Stimulated activated CD8-positive, alpha-beta memory T cell treated with anti-CD3 and anti-CD28 coated beads, Interleukin-7, amount 100 ng/mL, for 48 hours (primary cell): ENCODE measurements around the gene CPNE2.
"Not testable (repeated sequence)": the region's sequence is repeated elsewhere in the genome, so short reads cannot be mapped to it uniquely, and the experiment has no call there.

ENCODE experiments used
- DNase-seq, 2 donors: peaks; one replicate each; pipeline ENCODE4 v3.0.0-alpha.2; 2020; ENCODE audit warnings: low read depth in 1 of 2; ENCODE audit errors: extremely low read depth in 1 of 2

The CPNE2 gene

DNA sequence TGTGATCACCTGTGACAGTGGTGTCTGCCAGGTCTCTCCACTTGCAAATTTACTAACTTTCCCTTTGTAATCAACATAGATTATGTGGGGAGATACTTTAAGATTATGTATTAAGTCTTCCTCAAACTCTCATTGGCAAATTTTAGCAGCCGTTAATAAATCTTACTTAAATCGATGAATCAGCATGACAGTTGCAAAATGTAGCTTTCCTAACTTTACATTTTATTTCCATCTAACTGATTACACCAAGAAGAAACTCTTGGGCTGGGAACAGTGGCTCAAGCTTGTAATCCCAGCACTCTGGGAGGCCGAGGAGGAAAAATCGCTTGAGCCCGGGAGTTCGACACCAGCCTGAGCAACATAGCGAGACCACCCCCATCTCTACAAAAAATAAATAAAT lies 23.3 kb upstream of the CPNE2 start:
- no peak for DNase-seq

DNA sequence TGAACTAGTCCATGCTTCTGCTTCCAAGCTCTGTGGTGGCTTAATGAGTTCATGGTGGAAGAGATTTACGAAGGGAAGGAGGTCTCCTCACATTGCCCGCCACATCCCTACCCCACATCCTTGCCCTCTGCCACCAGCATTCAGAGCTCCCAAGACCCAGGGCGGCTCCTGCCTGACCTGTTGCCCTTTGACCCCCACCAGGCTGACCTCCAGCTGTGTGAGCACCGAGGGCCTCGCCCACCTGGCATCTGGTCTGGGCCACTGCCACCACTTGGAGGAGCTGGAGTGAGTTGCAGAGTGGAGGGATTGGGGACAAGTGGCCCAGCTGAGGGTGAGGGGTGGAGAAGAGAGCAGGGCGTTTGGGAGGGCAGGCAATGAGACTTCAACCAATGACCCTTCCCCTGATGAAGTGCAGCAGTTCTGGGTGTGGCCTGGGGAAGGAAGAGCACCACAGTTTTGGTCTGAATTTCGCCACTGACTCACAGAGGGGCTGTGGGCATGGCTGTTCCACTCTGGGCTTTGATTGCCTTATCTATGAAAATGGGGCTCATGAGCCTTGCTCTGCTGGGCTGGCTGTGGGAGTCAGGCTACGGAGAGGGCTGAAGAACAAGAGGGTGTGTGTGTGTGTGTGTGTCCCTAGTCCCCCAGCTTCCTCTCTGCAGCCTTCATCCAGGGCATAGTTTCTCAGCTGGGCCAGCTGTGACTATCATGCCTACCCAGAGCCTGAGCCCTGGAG lies 22.6 kb upstream of the CPNE2 start:
- DNase-seq: no peak

DNA sequence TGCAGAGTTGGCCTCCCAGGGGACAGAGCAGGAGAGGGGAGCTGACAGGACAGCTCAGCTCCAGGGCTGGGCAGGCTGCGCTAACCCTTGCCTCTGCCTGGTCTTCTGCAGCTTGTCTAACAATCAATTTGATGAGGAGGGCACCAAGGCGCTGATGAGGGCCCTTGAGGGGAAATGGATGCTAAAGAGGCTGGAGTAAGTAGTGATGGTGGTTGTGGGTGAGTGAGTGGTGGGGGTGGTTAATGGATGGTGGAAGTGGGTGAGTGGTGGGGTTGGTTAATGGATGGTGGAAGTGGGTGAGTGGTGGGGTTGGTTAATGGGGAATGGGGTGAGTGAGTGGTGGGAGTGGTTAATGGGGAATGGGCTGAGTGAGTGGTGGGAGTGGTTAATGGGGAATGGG lies 22.0 kb upstream of the CPNE2 start:
- no peak for DNase-seq

DNA sequence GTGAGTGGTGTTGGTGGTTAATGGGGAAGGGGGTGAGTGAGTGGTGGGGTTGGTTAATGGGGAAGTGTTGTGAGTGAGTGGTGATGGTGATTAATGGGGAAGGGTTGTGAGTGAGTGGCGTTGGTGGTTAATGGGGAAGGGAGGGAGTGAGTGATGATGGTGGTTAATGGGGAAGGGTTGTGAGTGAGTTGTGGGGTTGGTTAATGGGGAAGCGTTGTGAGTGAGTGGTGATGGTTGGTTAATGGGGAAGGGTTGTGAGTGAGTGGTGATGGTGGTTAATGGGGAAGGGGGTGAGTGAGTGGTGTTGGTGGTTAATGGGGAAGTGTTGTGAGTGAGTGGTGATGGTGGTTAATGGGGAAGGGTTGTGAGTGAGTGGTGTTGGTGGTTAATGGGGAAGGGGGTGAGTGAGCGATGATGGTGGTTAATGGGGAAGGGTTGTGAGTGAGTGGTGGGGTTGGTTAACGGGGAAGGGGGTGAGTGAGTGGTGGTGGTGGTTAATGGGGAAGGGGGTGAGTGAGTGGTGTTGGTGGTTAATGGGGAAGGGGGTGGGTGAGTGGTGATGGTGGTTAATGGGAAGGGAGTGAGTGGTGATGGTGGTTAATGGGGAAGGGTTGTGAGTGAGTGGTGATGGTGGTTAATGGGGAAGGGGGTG lies 21.2 kb upstream of the CPNE2 start:
- DNase-seq: not testable (repeated sequence)

DNA sequence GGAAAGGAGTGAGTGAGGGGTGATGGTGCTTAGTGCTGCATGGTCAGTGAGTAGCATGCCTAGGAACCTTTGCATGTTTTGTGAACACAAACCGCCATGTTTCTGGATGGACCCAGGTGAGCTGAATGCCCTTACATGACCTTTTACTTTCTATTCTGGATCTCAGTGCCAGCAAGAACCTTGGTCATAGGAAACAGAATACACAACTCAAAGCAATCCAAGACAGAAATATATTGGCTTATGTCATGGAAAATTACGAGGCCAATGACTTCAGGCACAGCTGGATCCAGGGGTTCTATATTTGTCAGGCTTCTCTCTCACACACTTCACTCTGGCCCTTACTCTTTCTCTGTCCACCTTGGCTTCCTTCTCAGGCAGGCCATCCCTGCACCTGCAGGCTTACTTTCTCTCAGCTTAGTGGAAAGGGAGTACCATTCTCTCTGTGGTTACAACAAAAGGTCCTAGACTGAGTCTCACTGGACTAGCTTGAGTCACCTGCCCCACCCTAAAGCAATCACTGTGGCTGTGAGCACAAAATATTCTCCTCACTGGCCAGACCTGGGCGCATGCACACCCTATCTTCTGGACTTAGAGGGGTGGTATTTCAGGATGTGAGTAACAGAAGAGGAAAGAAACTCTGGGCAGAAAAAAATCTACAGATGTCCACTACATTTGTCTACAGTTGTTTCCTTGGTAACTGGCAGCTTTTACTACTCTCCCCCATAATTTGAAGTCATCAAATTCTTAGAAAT lies 20.4 kb upstream of the CPNE2 start:
- no peak for DNase-seq

DNA sequence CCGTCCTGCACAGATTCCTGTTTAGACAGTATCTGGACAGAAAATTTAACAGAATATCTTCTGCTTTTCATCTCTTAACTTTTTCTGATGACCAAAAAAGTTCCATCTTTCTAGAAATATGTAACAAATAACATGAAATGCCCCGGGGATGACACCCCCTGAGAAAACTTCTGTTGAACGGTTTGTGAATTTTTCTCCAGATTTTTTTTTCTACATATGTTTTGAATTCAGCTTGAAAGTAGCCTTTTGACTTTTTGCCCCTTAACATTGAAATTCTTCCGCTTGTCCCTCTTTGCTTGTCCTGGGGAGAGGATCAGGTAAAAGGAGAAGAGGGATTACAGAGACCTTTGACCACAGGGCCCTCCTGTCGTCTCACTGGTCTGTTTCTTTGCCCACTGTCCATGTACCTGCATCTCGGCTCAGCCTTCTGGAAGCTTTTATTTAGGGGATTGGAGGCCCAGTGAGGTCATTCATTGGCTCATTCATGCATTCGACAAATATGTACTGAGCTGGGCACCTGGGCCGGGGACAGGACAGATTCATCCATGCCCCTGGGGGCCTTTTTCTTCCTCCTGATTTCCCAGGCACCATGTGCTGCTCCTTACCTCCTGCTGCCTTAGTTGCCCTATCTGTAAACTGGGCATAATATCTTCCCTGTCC lies 19.6 kb upstream of the CPNE2 start:
- DNase-seq: no peak

DNA sequence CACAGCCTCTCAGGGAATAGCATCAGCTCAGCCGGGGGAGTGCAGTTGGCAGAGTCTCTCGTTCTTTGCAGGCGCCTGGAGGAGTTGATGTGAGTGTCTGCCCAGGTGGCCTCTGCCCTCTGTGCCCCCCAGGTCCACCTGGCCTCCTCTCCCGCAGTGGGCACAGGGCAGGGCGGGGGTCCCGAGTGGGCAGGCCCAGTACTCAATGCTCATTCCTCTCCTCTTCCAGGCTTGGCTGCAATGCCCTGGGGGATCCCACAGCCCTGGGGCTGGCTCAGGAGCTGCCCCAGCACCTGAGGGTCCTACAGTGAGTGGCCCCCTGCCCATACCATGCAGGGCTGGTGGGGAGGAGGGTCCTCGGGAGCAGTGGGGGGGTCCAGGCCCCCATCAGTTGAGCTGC lies 14.7 kb upstream of the CPNE2 start:
- DNase-seq: no peak

DNA sequence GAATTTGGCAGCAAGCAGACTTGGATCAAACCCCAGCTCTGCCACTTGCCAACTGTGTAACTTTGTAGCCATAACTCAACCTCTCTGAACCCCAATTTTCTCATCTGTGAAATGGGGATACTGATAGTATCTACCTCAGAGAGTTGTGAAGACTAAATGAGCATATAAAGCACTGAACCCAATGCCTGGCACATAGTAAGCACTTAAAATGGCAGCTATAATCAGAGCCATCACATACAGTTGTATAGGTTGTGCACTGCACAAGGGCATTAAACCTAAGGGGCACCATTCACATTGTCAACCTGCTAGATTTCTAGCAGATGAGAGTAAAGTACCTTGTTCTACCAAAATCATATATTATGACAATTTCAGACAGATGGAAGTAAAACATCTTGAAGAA lies 10.6 kb upstream of the CPNE2 start:
- DNase-seq: no peak

DNA sequence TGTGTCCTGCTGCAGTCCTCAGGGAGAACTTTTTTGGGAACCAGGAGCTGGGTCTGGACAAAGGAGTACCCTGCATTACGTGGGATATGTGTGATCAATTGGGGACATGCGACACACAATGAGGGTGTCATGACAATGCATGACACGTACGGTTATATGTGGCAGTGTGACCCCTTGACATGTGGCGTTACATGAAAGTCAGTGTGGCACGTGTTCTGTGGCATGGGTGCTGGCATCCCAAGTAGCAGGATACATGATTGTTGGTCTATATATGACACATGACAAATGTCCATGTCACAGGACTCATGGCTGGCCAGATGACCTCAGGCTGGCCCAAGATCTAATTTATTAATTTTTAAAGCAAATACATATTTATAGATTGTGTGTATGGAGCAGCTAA lies 9.7 kb upstream of the CPNE2 start:
- DNase-seq: no peak

DNA sequence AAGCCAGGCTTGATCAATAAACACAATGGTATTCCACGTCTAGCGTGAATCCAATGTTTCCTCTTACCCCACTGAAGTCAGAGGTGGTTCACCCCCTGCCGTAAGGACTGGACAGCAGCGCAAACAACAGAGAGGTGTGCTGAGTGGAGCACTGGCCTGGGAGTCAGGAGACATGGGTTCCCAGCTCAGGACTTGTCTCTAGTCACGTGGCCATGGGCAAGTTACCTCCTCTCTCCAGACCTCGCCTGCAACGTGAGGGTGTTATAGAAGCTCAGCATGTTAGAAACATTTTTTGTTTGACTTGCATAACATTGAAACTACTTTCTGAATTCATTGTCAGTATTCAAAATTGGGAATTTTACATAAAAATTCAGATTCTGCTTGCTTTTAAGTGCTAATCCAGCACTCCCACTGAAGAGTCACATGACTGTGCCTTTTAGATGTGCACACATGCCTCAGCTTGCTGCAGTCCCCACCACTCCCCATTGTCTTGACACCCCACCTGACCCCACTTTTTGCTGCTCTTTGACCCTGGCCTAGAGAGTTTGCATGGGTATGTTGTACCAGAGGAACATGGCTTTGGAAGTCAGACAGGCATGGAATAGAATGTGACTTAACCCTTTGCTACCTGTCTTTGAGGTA lies 8.8 kb upstream of the CPNE2 start:
- DNase-seq: no peak

DNA sequence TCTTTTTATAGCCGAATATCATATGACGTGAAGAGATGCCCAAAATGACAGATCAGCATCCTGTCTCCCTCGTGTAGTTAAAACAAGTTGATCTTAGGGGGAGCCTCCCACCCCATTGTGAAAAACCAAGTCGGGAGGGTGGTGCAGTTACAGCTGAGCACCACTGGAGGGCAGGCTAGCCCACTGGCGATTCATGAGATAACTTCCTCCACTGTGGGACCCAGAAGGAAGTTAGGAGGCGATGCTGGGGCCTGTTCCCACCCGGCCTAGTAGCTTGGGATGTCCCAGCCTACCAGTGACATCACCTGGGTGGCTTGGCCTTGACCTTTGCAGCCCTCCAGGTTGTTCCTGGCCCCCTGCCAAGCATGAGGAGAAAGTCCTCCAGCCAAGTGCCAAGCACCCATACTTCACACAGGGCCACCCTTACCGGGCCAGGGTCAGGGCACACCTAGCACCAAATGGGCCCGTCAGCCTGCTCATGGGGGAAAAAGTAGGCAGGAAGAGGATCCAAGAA lies 8.1 kb upstream of the CPNE2 start:
- DNase-seq: peak; percentile 39 to 43

DNA sequence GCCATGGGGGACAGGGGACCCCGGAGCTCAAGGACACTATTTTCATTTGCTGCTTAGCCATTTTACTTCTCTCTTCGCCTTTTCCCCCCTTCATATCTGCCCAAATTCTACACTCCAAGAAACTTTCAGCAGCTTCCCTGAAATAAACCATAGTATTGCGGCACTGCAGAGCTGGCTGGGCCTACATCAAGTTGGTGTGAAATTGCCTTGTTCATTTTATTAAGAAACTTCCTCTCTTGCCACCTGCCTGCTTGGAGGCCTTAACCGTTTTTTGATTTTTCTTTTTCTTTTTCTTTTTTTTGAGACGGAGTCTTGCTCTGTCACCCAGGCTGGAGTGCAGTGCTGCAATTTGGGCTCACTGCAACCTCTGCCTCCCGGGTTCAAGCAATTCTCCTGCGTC lies 7.4 kb upstream of the CPNE2 start:
- DNase-seq: no peak

DNA sequence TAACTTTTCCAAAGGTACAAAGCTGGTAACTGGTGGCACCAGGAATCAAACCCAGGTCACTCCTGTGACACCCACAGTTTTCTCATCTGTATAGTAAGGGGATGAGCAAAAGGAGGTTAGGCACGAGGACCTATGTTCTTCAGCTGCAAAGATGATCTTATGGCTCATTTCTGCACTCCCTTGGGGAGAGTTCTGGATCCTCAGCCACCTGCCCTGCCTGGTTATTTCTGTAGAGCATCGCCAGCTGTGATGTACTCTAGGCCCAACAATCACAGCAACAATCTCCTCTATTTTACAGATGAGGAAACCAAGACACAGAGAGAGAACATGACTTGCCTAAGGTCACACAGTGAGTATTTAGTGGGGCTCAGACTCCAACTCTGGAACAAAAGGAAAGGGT lies 5.4 kb upstream of the CPNE2 start:
- no peak for DNase-seq

DNA sequence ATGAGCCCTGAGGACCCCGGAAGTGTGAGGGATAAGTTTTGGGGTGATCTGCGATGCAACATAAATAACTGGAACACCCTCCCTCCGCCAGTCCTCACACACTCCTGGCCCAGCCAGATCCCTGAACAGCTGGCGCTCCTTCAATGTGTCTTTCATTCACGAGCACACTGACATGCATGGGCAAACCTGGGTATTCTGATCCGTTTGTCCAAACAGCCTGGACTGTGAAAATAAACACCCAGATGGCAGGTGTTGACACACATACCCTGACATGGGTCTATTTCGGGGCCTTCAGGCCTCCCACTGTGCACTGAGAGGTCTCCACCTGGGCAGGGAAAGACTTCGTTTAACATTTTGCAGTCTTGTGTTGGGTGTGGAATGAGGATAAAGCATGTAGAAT lies 3.0 kb upstream of the CPNE2 start:
- no peak for DNase-seq

DNA sequence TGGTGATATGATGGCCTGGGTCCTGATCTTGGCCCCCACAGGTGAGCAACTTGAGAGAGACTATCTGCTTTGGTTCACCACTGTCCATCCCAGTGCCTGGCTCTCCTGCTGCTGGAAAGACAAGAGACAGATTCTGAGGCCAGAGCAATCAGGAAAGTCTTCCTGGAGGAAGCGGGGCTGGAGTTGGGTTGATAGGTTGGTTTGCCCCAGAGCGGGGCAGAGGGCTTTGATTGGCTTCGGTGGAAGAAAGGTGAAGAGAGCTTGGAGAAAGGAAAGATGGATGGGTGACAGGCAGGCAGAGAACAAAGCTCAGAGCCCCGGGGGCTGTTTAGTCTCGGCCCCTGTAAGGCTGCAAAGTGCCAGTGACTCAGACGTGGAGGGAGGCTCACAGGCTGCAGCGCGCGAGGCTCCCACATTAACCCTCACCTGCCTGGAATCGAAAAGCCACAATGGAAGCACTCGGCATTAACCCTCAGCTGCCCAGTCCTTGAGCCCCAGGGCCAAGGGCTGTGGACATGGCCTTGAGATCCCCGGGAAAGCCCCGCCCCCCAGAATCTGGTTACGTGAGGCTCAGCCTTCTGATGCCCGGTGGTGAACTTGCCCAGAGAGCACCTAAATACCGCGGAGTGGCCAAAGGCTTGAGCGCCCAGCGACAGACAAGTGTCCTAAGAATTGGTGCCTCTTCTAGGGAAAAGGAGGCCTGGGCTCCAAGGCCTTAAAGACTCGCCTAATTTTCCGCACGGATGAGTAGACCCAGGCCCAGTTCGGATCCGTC lies 996 bp upstream of the CPNE2 start:
- no peak for DNase-seq

DNA sequence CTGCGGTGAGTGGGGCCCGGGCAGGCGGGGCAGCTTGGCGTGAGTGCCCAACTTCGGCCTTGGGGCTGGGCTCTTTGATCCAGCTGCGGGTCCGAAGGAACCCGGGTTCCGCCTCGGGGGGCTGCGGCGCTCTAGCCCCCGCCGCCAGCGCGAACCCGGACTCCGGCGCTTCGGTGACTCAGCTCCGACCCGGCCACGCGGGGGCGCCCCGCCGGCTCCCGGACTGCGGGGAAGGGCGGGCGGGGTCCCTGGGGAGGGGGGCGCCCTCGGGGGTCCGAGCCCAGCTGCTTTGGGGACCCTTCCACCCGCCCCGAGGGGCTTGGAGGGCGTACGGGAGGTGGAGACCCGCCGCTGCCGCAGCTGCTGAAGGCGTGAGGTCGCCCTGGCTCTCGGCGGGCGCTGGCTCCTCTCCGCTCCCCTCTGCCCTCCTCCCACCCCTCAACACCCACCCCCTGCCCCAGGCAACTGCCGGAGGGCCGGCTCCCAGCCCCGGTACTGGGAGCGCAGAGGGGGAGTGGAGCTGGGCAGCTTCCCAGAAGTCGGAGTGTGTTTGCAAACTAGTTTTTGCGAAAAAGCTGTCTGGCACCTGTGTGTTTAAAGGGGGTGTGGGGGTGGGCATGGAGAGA lies 516 bp downstream of the CPNE2 start:
- no peak for DNase-seq

DNA sequence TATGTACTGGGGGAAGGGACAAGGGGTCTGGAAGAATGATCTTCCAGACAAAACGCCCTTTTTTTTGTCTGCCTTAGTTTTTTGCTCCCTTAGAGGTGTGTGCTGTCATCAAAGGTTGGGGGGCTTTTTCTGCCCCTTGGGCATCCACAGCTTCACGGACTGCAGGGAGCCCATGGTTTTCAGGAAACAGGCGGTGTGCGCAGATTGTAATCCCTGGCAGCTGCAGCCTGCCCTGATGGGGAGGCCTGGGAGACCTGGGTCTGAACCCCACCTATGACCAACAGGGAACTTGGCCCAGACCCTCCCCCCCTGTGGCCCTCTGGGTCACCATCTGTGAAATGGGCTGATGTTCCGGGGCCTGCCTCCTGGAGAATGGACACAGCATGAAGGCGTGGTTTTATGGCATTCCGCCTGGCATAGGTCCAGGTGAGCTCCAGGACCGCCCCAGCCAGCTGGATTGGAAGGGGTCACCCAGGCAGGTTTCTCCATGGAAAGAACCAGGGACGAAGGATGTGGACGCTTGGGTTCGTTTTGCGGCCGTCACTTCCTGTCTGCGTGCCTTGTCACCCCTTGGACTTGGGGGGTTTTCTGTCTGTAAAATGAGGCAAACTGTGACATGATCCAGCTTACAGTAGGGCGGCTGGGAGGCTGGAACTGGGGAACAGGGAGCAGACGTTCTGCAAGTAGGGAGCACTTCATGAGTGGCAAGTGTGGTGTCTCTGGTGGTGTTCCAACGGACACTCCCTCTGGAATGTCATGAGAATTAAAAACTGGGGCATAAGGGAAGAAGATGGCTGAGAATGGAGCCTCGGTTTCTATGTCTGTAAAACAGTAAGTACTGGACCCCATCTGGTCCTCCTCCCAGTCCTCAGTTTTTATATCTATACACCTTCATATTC lies 1.5 kb downstream of the CPNE2 start:
- DNase-seq: no peak

DNA sequence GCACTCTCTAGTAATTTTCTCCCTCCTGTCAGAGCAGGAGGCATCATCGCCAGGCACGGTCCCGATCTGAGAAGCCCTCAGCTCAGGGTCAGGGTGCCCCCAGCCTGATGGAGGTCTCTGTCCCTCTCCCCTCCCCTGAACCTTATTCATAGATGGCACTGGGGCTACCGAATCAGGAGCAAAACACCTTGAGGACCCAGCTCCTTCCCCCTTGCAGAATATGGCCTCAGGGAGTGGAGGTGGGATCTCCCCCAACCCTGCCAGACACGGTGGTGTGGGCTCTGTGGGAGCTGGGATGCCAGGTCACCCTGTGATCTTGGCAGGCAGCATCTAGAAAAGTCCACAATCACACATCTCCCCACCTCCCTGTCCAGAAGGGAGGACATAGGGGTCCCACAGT lies 2.5 kb downstream of the CPNE2 start:
- no peak for DNase-seq

DNA sequence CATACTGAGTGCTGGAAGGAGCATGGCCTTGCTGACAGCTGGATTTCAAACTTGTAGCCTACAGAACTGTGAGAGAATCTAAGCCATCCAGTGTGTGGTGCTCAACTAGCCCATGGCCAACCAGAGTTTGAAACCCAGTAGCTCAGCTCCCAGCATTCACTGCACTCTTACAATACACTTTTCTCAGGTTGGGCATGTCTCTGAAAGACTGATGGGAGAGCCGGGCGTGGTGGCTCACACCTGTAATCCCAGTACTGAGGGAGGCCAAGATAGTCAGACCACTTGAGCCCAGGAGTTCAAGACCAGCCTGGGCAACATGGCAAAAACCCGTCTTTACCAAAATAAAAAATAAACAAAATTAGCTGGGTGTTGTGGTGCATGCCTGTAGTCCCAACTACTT lies 3.8 kb downstream of the CPNE2 start:
- DNase-seq: no peak
